HepG2 (cell line): Measurements from ENCODE around the gene SHANK3. TPM values are rescaled to one million over a fixed set of nuclear protein-coding genes. Genes with fewer than 3 reads are reported as not detected.

Source experiments
- BCLAF1 ChIP-seq: fragments of 450-650 bp; IDR thresholded peaks from 2 replicates; pipeline ENCODE4 v1.6.1; 2017; ENCODE audit warnings: mild to moderate bottlenecking
- E2F2 ChIP-seq: sonication (generic); formaldehyde crosslinking; IDR thresholded peaks from 2 replicates; pipeline ENCODE4 v1.4.0; 2020; ENCODE audit warnings: missing genetic modification reagents, borderline replicate concordance
- FOXA1 ChIP-seq, 2 experiments: fragments of 450-650 bp in 1 of 2; sonication (generic) in 1 of 2; formaldehyde crosslinking in 1 of 2; IDR thresholded peaks; 2 replicates each; pipeline versions ENCODE4 v1.4.0 to v1.6.1; 2016 to 2020; ENCODE audit warnings: missing genetic modification reagents in 1 of 2
- FOXM1 ChIP-seq: sonication (generic); formaldehyde crosslinking; IDR thresholded peaks from 2 replicates; pipeline ENCODE4 v1.5.0; 2020; ENCODE audit warnings: missing genetic modification reagents
- HES4 ChIP-seq: sonication (generic); formaldehyde crosslinking; IDR thresholded peaks from 2 replicates; pipeline ENCODE4 v1.9.0; 2021; ENCODE audit warnings: mild to moderate bottlenecking, missing genetic modification reagents, borderline replicate concordance
- HNRNPH1 ChIP-seq: fragments of 200-400 bp; formaldehyde crosslinking; optimal IDR thresholded peaks from 2 replicates; pipeline ENCODE3; 2017; ENCODE audit warnings: mild to moderate bottlenecking, low read depth, low read length
- NFE2L1 ChIP-seq: sonication (generic); formaldehyde crosslinking; IDR thresholded peaks from 2 replicates; pipeline ENCODE4 v1.4.0; 2020; ENCODE audit warnings: missing genetic modification reagents, mild to moderate bottlenecking, borderline replicate concordance
- NFRKB ChIP-seq: fragments of 450-650 bp; IDR thresholded peaks from 2 replicates; pipeline ENCODE4 v1.6.1; 2017
- NR2F6 ChIP-seq, 2 experiments: IDR thresholded peaks; 2 replicates each; pipeline ENCODE4 v1.6.1; 2016; ENCODE audit warnings: antibody characterized with exemption in 1 of 2, mild to moderate bottlenecking in 1 of 2
- PLRG1 ChIP-seq: fragments of 450-650 bp; conservative IDR thresholded peaks from 2 replicates; pipeline ENCODE4 v1.6.1; 2016
- RAD21 ChIP-seq: fragments of 450-650 bp; formaldehyde crosslinking; IDR thresholded peaks from 2 replicates; pipeline ENCODE4 v1.5.0; 2020; ENCODE audit warnings: mild to moderate bottlenecking
- SALL2 ChIP-seq: sonication (generic); formaldehyde crosslinking; IDR thresholded peaks from 2 replicates; pipeline ENCODE4 v1.8.1; 2023; ENCODE audit warnings: mild to moderate bottlenecking, missing genetic modification reagents, inconsistent platforms
- SETDB1 ChIP-seq: sonication (generic); formaldehyde crosslinking; IDR thresholded peaks from 2 replicates; pipeline ENCODE4 v1.5.1; 2020; ENCODE audit warnings: missing genetic modification reagents, mild to moderate bottlenecking, borderline replicate concordance
- SP1 ChIP-seq, 2 experiments: fragments of 450-650 bp in 1 of 2; sonication (generic) in 1 of 2; formaldehyde crosslinking in 1 of 2; IDR thresholded peaks; 2 replicates each; pipeline versions ENCODE4 v1.4.0 to v1.6.1; 2016 to 2020; ENCODE audit warnings: missing genetic modification reagents in 1 of 2
- SP4 ChIP-seq: sonication (generic); formaldehyde crosslinking; IDR thresholded peaks from 2 replicates; pipeline ENCODE4 v1.8.1; 2023; ENCODE audit warnings: mild to moderate bottlenecking, missing genetic modification reagents
- SPEN ChIP-seq: sonication (generic); formaldehyde crosslinking; IDR thresholded peaks from 2 replicates; pipeline ENCODE4 v1.5.1; 2020; ENCODE audit warnings: low read depth, mild to moderate bottlenecking, missing genetic modification reagents
- TBX2 ChIP-seq: sonication (generic); formaldehyde crosslinking; IDR thresholded peaks from 2 replicates; pipeline ENCODE4 v1.5.0; 2020; ENCODE audit warnings: missing genetic modification reagents, mild to moderate bottlenecking, borderline replicate concordance
- WIZ ChIP-seq: sonication (generic); formaldehyde crosslinking; IDR thresholded peaks from 2 replicates; pipeline ENCODE4 v1.5.1; 2020; ENCODE audit warnings: mild to moderate bottlenecking, missing genetic modification reagents
- ZMYM3 ChIP-seq: sonication (generic); formaldehyde crosslinking; IDR thresholded peaks from 2 replicates; pipeline ENCODE4 v1.5.1; 2020; ENCODE audit warnings: mild to moderate bottlenecking, missing genetic modification reagents
- ZNF547 ChIP-seq: sonication (generic); formaldehyde crosslinking; IDR thresholded peaks from 2 replicates; pipeline ENCODE4 v1.5.1; 2020; ENCODE audit warnings: mild to moderate bottlenecking, missing genetic modification reagents
- ZNF598 ChIP-seq: sonication (generic); formaldehyde crosslinking; IDR thresholded peaks from 2 replicates; pipeline ENCODE4 v1.5.1; 2020; ENCODE audit warnings: mild to moderate bottlenecking, missing genetic modification reagents, borderline replicate concordance
- ZSCAN31 ChIP-seq: sonication (generic); formaldehyde crosslinking; IDR thresholded peaks from 2 replicates; pipeline ENCODE4 v1.5.0; 2020; ENCODE audit warnings: low read depth, mild to moderate bottlenecking, missing genetic modification reagents
- polyA plus RNA-seq, 8 experiments: library from polyadenylated mRNA; depleted of rRNA in 3 of 8; stranded (reverse) in 7 of 8; unstranded in 1 of 8; fragments of >200 nt; fragmentation: Illumina TruSeq in 4 of 8; extraction: Trizol in 4 of 8; gene quantifications; 2 replicates each; pipeline versions ENCODE4 v1.2.1 to v1.2.3, GENCODE V29; 2011 to 2016; ENCODE audit warnings: low read depth in 4 of 8, missing spikeins in 1 of 8, mixed read lengths in 1 of 8; ENCODE audit not compliant: insufficient read depth in 1 of 8
- total RNA-seq, 5 experiments: library from RNA; depleted of rRNA; stranded (reverse); fragments of >200 nt; fragmentation: Illumina TruSeq; extraction: Trizol; gene quantifications; 2 replicates each; pipeline ENCODE4 v1.2.3, GENCODE V29; 2016; ENCODE audit warnings: low read depth in 1 of 5
- TF ChIP-seq, protein P1 (sequence below): sonication (generic); formaldehyde crosslinking; IDR thresholded peaks from 2 replicates; pipeline ENCODE4 v1.5.1; 2020; ENCODE audit warnings: mild to moderate bottlenecking, moderate library complexity, missing genetic modification reagents

SHANK3 gene
- total and polyA plus RNA-seq, 2 of the 13 experiments (the other 11 are each of a cell fraction or from before 2014, with no cell fraction given), result 2.9 to 4.6 TPM

GRCh38 chr22:50627642-50628542 is 44.7 kb upstream of the SHANK3 start, which contains the start of gene ARSA (continued):
- TF ChIP-seq, protein P1, sequence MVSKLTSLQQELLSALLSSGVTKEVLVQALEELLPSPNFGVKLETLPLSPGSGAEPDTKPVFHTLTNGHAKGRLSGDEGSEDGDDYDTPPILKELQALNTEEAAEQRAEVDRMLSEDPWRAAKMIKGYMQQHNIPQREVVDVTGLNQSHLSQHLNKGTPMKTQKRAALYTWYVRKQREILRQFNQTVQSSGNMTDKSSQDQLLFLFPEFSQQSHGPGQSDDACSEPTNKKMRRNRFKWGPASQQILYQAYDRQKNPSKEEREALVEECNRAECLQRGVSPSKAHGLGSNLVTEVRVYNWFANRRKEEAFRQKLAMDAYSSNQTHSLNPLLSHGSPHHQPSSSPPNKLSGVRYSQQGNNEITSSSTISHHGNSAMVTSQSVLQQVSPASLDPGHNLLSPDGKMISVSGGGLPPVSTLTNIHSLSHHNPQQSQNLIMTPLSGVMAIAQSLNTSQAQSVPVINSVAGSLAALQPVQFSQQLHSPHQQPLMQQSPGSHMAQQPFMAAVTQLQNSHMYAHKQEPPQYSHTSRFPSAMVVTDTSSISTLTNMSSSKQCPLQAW (CRISPR knock-in tag), result peak; percentile 32; the same call in 1 of the 2 replicates
- peak; percentile 68; the same call in 1 of the 2 replicates for TF ChIP-seq HES4 (CRISPR knock-in tag)
- 0 out of 2 replicates have a peak, but pooled peaks have one; percentile 38 for TF ChIP-seq FOXM1
- no peak for TF ChIP-seq SP1 (IDR thresholded peaks at IDR 0.05)
- TF ChIP-seq SP1 (CRISPR knock-in tag; IDR thresholded peaks at IDR 0.05), result peak; percentile 54
- peak; percentile 62; the same call in 1 of the 2 replicates for TF ChIP-seq NFE2L1 (CRISPR knock-in tag)
- TF ChIP-seq SP4 (CRISPR knock-in tag), result 0 out of 2 replicates have a peak, but pooled peaks have one; percentile 2
- TF ChIP-seq BCLAF1, result no peak
- TF ChIP-seq ZNF598, result 0 out of 2 replicates have a peak, but pooled peaks have one; percentile 24
- TF ChIP-seq HNRNPH1, result no peak
- no peak for TF ChIP-seq SETDB1 (CRISPR knock-in tag)
- no peak for TF ChIP-seq PLRG1
- TF ChIP-seq SPEN (CRISPR knock-in tag), result peak; percentile 23
- peak; percentile 63 for TF ChIP-seq RAD21 (CRISPR knock-in tag)
- TF ChIP-seq NR2F6 (IDR thresholded peaks at IDR 0.05), result peak; percentile 61
- peak; percentile 90 for TF ChIP-seq NR2F6 (CRISPR knock-in tag; IDR thresholded peaks at IDR 0.05)
- TF ChIP-seq ZMYM3 (CRISPR knock-in tag), result no peak
- TF ChIP-seq E2F2 (CRISPR knock-in tag), result peak; percentile 43; the same call in 1 of the 2 replicates
- 0 out of 2 replicates have a peak, but pooled peaks have one; percentile 10 for TF ChIP-seq TBX2 (CRISPR knock-in tag)
- no peak for TF ChIP-seq FOXA1 (IDR thresholded peaks at IDR 0.05)
- TF ChIP-seq FOXA1 (CRISPR knock-in tag; IDR thresholded peaks at IDR 0.05), result no peak
- TF ChIP-seq NFRKB, result no peak
- peak; percentile 35; the same call in 1 of the 2 replicates for TF ChIP-seq ZNF547
- TF ChIP-seq WIZ (CRISPR knock-in tag), result no peak
- TF ChIP-seq ZSCAN31 (CRISPR knock-in tag), result 0 out of 2 replicates have a peak, but pooled peaks have one; percentile 11
- peak; percentile 26 for TF ChIP-seq SALL2
